ENCODE measurements around the gene SAMHD1.

GRCh38 chr20:36848078-36848660, 103.3 kb downstream of the SAMHD1 start:
- TF ChIP-seq CTCF (IDR thresholded peaks at IDR 0.05; ENCODE audit: low read depth, low read length, missing input control): no peak
- TF ChIP-seq RXRA (IDR thresholded peaks at IDR 0.05): no peak
- TF ChIP-seq REST (IDR thresholded peaks at IDR 0.05): no peak
- TF ChIP-seq RAD21 (IDR thresholded peaks at IDR 0.05): no peak
